Measurements from ENCODE around the gene RBM34. TPM values are rescaled to one million over a fixed set of nuclear protein-coding genes. Genes with fewer than 3 reads are reported as not detected.

RBM34 gene
- total RNA-seq, 2 donors from 2014 or later: 37.0 to 59.8 TPM

DNA sequence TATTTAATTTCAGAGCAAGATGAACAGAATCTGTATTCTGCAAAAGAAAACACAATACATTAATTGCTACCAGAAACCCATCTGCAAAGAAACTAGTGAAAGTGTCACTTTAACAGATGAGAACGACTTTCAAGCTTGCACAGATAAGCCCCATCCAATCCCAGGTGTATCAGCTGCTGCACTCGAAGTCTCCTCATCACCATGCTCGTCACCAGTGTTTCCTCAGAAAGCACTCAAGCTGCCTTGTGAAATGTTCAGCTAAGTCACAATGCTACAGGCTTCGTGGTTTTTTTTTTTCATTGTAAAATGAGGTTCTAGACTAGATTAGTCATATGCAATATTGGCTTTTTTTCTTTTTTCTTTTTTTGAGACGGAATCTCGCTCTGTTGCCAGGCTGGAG, 29.1 kb downstream of the RBM34 start:
- H3K36me3 ChIP-seq: peaks cover 17% of the 10 kb centered on the region
- no peaks in the 10 kb centered on the region for H3K9me3 ChIP-seq
- no peak overlapping the region for H3K27ac ChIP-seq
- ATAC-seq (ENCODE audit: insufficient number of reproducible peaks, low FRiP score, low read depth): no peak
- DNase-seq (ENCODE audit: low spot score): no peak
- H3K4me1 ChIP-seq (ENCODE audit: control insufficient read depth in 1 of 2, low read depth in 2 of 2): peaks cover 5 to 9% of the 10 kb centered on the region in 2 donors
- TF ChIP-seq, protein P1, sequence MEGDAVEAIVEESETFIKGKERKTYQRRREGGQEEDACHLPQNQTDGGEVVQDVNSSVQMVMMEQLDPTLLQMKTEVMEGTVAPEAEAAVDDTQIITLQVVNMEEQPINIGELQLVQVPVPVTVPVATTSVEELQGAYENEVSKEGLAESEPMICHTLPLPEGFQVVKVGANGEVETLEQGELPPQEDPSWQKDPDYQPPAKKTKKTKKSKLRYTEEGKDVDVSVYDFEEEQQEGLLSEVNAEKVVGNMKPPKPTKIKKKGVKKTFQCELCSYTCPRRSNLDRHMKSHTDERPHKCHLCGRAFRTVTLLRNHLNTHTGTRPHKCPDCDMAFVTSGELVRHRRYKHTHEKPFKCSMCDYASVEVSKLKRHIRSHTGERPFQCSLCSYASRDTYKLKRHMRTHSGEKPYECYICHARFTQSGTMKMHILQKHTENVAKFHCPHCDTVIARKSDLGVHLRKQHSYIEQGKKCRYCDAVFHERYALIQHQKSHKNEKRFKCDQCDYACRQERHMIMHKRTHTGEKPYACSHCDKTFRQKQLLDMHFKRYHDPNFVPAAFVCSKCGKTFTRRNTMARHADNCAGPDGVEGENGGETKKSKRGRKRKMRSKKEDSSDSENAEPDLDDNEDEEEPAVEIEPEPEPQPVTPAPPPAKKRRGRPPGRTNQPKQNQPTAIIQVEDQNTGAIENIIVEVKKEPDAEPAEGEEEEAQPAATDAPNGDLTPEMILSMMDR (IDR thresholded peaks at IDR 0.05): no peak
- H3K27me3 ChIP-seq (replicated peaks; ENCODE audit: insufficient read depth): no peaks in the 10 kb centered on the region
- H3K4me3 ChIP-seq: no peak overlapping the region

DNA sequence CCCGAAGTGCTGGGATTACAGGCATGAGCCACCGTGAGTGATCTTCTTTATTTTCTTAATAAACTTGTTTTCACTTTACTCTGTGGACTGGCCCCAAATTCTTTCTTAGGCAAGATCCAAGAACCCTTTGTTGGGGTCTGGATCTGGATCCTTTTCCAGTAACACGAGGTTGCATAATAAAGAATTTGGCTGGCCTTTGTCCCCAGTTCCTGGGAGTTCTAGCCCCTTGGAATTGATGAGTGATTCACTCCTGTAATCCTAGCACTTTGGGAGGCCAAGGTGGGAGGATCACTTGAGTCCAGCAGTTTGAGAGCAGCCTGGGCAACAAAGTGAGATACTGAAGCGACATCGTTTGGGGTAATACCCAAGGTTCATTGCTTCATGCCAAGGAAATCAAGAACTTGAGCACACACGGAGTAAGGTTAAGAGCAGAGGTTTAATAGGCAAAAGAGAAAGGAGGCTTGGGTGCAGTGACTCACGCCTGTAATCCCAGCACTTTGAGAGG, 30.2 kb downstream of the RBM34 start:
- H3K9me3 ChIP-seq: no peaks in the 10 kb centered on the region
- ATAC-seq (ENCODE audit: insufficient number of reproducible peaks, low FRiP score, low read depth): no peak
- DNase-seq (ENCODE audit: low spot score): no peak
- H3K36me3 ChIP-seq: peaks cover 7% of the 10 kb centered on the region
- no peaks in the 10 kb centered on the region for H3K27me3 ChIP-seq (replicated peaks; ENCODE audit: insufficient read depth)
- no peak overlapping the region for H3K27ac ChIP-seq
- H3K4me1 ChIP-seq (ENCODE audit: control insufficient read depth in 1 of 2, low read depth in 2 of 2): peaks cover 9 to 18% of the 10 kb centered on the region in 2 donors
- H3K4me3 ChIP-seq: no peak overlapping the region
- TF ChIP-seq, protein P1 (IDR thresholded peaks at IDR 0.05): no peak

DNA sequence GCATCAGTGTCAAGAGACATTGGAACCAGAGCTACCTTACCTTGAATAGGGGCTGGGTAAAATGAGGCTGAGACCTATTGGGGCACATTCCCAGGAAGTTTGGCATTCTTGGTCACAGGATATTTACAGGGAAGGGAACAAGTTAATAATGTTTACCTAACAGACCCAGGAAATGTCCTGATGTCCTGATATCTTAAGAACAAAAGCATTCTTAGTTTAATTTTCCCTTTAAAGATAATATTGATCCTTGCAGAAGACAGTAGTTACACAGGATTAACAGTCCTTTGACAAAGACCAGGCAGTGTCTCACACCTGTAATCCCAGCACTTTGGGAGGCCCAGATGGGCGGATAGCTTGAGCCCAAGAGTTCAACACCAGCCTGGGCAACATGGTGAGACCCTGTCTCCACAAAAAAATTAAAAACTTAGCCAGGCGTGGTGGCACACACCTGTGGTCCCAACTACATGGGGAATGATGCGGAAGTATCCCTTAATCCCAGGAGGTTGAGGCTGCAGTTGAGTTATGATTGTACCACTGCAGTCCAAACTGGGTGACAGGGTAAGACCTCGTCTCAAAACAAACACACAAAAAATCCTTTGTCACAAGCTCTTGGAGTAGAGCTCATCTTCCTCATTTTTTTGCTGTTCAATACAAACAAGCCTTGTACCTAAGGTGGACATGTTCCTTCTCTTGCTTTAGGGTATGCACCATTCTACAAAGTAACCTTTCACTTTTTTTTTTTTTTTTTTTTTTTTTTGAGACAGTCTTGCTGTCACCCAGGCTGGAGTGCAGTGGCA, 31.1 kb downstream of the RBM34 start:
- no peaks in the 10 kb centered on the region for H3K36me3 ChIP-seq
- ATAC-seq (ENCODE audit: insufficient number of reproducible peaks, low FRiP score, low read depth): no peak
- H3K4me3 ChIP-seq: no peak overlapping the region
- peaks cover 9 to 18% of the 10 kb centered on the region in 2 donors for H3K4me1 ChIP-seq (ENCODE audit: control insufficient read depth in 1 of 2, low read depth in 2 of 2)
- TF ChIP-seq, protein P1 (IDR thresholded peaks at IDR 0.05): no peak
- H3K27ac ChIP-seq: no peak overlapping the region
- no peaks in the 10 kb centered on the region for H3K27me3 ChIP-seq (replicated peaks; ENCODE audit: insufficient read depth)
- no peak for DNase-seq (ENCODE audit: low spot score)
- no peaks in the 10 kb centered on the region for H3K9me3 ChIP-seq

DNA sequence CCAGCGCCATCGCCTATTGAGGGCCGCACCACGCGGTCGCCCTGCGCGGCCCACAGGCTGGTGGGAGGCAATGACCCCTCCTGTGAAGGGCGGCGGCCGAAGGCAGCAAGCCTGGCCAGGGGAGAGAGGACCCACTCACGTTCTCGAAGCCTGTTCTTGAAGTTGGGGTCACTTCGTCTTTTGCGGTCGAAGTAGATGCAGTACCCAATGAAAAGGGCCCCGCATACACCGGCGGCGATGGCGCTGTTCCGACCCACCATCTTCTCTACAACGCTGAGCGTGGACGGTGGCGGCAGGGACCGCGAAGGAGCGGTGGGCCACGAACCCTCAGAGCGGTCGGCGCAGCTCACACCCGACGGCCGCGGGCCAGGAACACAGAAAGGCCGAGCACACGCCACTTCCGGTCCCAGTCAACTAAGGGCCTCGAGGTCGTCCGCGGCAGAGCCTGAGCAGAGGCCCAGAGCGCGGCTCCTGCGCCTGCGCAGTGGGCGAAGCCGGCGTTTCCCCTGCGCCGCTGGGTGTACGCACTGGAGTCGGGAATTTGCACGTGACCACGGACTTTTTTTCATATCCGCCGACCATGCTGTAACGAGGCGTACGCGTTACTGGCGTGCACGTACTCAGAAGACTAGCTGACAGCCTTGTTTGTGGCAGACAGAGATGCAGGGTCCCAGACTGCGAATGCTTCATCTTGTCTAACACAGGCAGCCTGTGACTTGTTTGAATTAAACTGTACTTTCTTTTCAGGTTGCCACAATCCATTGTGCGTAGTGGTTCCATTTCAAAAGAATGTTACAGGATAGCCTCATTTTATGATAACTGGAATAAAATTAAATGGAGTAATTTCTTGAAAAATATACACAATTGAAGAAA, 32.4 kb downstream of the RBM34 start, which contains the start of gene TOMM20:
Gene TOMM20, minus strand, starts transcription at position 382 of the 873 bp plus-strand sequence. Its CDS starts 122 bp downstream, at position 260.
- Histone ChIP-seq H3K4me1 (ENCODE audit: control insufficient read depth in 1 of 2, low read depth in 2 of 2) (peaks cover 9 to 18% of the 10 kb centered on the region in 2 donors), H3K27ac (peak within 1 kb of the TSS; percentile 79 to 87), H3K4me3 (peak within 1 kb of the TSS; percentile 85), H3K36me3 (no peaks in the 10 kb centered on the region), H3K27me3 (replicated peaks; ENCODE audit: insufficient read depth) (no peaks in the 10 kb centered on the region), H3K9me3 (no peaks in the 10 kb centered on the region)
- TF ChIP-seq, protein P1 (IDR thresholded peaks at IDR 0.05): peak; percentile 10
- DNase-seq (ENCODE audit: low spot score): peak; percentile 86
- peak; percentile 97 for ATAC-seq (ENCODE audit: insufficient number of reproducible peaks, low FRiP score, low read depth)
